SK-N-MC (cell line): Measurements from ENCODE around the gene TLR5.

Source experiments
- DNase-seq: peaks from one replicate; pipeline ENCODE4 v3.0.0-alpha.2; 2011; ENCODE audit warnings: low read depth, low spot score
- H3K27ac ChIP-seq: fragments of 200-600 bp; sonication (generic); 2 replicates; pipeline ENCODE4 v1.5.1; 2016; ENCODE audit warnings: mixed run types
- H3K36me3 ChIP-seq: fragments of 200-600 bp; sonication (generic); 2 replicates; pipeline ENCODE4 v1.6.1; 2017; ENCODE audit warnings: antibody characterized with exemption, low read length, mixed read lengths; ENCODE audit not compliant: insufficient read depth
- H3K4me3 ChIP-seq: fragments of 200-600 bp; sonication (generic); 2 replicates; pipeline ENCODE4 v1.5.1; 2016
- H3K9ac ChIP-seq: fragments of 200-600 bp; sonication (generic); 2 replicates; pipeline ENCODE4 v1.8.0; 2017; ENCODE audit warnings: mixed run types, mixed read lengths; ENCODE audit not compliant: insufficient read length
- H3K9me3 ChIP-seq: fragments of 200-600 bp; sonication (generic); 2 replicates; pipeline ENCODE4 v1.6.1; 2017; ENCODE audit warnings: low read depth, mild to moderate bottlenecking, antibody characterized with exemption, low read length, moderate library complexity, mixed read lengths
- EZH2 ChIP-seq: fragments of 200-600 bp; sonication (generic); IDR thresholded peaks from one replicate; pipeline ENCODE4 v1.6.1; 2017; ENCODE audit warnings: antibody characterized with exemption
- FOXP2 ChIP-seq: optimal IDR thresholded peaks from 2 replicates; pipeline ENCODE3; 2011; ENCODE audit warnings: mild to moderate bottlenecking, moderate library complexity; ENCODE audit not compliant: insufficient read depth; ENCODE audit errors: extremely low read length, control extremely low read depth
- POLR2AphosphoS5 ChIP-seq: IDR thresholded peaks from 2 replicates; pipeline ENCODE4 v1.6.1; 2012; ENCODE audit warnings: mild to moderate bottlenecking, low read depth, low read length, borderline replicate concordance

The TLR5 gene

GRCh38 chr1:223143537-223144248, 645 bp upstream of the TLR5 start:
- DNase-seq = no peak
- TF ChIP-seq FOXP2 (no peak), POLR2AphosphoS5 (no peak), EZH2 (no peak)
- no peaks in the 10 kb centered on the region for H3K9me3 ChIP-seq
- no peaks in the 10 kb centered on the region for H3K36me3 ChIP-seq
- H3K4me3 ChIP-seq = peak overlapping the region; percentile 82
- no peak overlapping the region for H3K27ac ChIP-seq
- peak overlapping the region; percentile 56 for H3K9ac ChIP-seq

GRCh38 chr1:223142269-223142668, 779 bp downstream of the TLR5 start:
- no peaks in the 10 kb centered on the region for H3K9me3 ChIP-seq
- peak overlapping the region; percentile 82 for H3K4me3 ChIP-seq
- H3K36me3 ChIP-seq = no peaks in the 10 kb centered on the region
- DNase-seq = no peak
- no peak overlapping the region for H3K27ac ChIP-seq
- TF ChIP-seq EZH2 = no peak
- TF ChIP-seq POLR2AphosphoS5 = no peak
- no peak for TF ChIP-seq FOXP2
- H3K9ac ChIP-seq = peak overlapping the region; percentile 38

GRCh38 chr1:223140611-223141405, 2.2 kb downstream of the TLR5 start:
- Histone ChIP-seq H3K9me3 (no peaks in the 10 kb centered on the region), H3K9ac (no peak overlapping the region), H3K4me3 (no peak overlapping the region), H3K36me3 (no peaks in the 10 kb centered on the region), H3K27ac (0 out of 2 replicates have a peak overlapping the region, but pooled peaks have one; percentile 13)
- TF ChIP-seq EZH2 (no peak), POLR2AphosphoS5 (no peak), FOXP2 (no peak)
- no peak for DNase-seq

GRCh38 chr1:223137455-223138085, 5.5 kb downstream of the TLR5 start:
- Histone ChIP-seq H3K9ac (no peak overlapping the region), H3K27ac (peak overlapping the region; percentile 27; the same call in 1 of the 2 replicates), H3K36me3 (no peaks in the 10 kb centered on the region), H3K4me3 (no peak overlapping the region; the same call in 1 of the 2 replicates), H3K9me3 (no peaks in the 10 kb centered on the region)
- DNase-seq = peak; percentile 86
- TF ChIP-seq POLR2AphosphoS5 = peak; percentile 48; the same call in 1 of the 2 replicates
- TF ChIP-seq EZH2 = no peak
- TF ChIP-seq FOXP2 = no peak

DNA sequence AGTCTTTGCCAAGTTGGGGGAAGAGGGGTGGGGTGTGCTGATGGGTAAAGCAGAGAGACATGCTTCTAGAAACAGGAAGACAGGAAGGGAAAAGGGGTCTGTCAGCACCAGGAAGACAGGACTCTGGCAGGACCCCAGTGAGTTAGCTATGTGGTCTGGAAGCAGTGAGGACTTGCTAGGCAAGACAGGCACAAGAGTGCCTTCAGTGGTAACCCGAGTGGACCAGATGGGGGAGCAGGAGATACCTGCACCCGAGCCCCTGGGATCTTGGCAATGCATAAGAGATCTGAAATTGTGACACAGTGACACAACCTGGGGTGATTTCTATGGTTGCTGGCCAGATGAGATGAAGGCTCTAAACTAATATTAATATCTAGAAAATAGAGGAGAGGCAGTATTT, 7.0 kb downstream of the TLR5 start:
- no peak overlapping the region for H3K9ac ChIP-seq
- DNase-seq = no peak
- TF ChIP-seq POLR2AphosphoS5 (no peak), EZH2 (no peak), FOXP2 (no peak)
- H3K4me3 ChIP-seq = no peak overlapping the region
- H3K27ac ChIP-seq = no peak overlapping the region
- H3K36me3 ChIP-seq = no peaks in the 10 kb centered on the region
- no peaks in the 10 kb centered on the region for H3K9me3 ChIP-seq

DNA sequence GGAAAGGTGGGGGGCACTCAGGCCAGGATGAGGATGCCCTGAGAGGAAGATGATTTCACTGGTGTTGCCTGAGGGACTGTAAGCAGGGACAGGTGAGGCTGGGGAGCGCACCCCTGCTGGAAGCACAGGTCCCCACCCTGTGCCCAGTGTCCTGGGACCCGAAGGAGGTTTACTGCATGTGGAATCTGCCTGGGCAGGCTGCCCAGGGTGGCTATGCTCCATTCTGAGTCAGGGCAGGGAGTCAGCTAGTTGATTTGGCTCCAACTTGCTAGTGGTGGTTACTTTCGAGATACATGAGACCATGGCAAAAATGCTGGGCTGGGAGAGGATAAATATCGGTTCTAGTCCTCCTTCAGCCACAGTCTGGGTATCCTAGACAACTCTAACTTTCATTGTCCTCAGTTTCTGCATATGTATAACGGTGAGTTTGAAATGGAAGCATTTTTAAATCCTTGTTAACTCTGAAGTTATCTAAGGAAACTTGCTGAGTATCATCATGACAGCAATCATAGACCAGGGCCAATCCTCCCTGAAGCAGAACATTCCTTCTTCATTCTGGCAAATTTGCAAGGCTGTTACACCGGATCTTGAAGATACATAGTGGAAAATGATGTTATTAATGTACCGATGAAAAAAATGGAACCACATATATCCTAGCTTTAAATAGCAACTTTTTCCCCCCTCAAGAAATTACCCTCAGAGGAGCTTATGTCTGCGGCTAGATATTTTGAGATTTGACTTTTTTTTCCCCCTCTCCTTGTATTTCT, 7.7 kb downstream of the TLR5 start:
- Histone ChIP-seq H3K9ac (no peak overlapping the region), H3K27ac (no peak overlapping the region), H3K36me3 (no peaks in the 10 kb centered on the region), H3K9me3 (no peaks in the 10 kb centered on the region), H3K4me3 (no peak overlapping the region)
- TF ChIP-seq POLR2AphosphoS5 (no peak), EZH2 (no peak), FOXP2 (no peak)
- no peak for DNase-seq

GRCh38 chr1:223133824-223134435, 9.1 kb downstream of the TLR5 start:
- Histone ChIP-seq H3K9ac (no peak overlapping the region), H3K4me3 (peak overlapping the region; percentile 75), H3K36me3 (no peaks in the 10 kb centered on the region), H3K27ac (no peak overlapping the region), H3K9me3 (no peaks in the 10 kb centered on the region)
- no peak for DNase-seq
- TF ChIP-seq FOXP2 (no peak), EZH2 (no peak), POLR2AphosphoS5 (no peak)

DNA sequence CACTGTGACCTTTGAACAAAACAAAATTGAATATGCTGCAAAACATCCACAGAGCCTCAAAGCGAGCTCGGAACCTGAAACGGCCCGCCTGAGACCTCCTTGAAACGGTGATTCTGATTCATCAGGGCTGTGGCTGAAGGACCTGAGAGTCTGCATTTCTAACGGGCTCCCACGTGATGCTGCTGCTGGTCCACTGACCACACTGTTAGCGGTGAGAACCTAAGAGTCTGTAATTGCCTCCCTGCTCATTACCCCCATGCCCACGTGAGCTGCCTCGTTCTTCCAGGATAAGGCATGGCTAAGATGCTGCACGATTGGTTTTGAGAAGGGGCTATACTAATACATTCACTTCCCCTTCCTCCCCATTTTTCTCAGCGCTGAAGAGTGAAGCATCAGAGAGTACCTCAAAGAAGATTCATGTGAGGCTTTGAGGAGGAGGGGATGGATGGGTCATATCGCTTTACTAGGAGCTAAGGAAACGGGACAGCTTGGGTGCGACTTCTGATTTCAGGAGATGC, 9.7 kb downstream of the TLR5 start:
- Histone ChIP-seq H3K9me3 (no peaks in the 10 kb centered on the region), H3K36me3 (no peaks in the 10 kb centered on the region), H3K9ac (no peak overlapping the region), H3K4me3 (peak overlapping the region; percentile 75), H3K27ac (no peak overlapping the region)
- TF ChIP-seq EZH2 (no peak), POLR2AphosphoS5 (no peak), FOXP2 (no peak)
- no peak for DNase-seq
